HG03575 (cell line): ENCODE results near the gene MAP4K5.
A peak's percentile ranks its signal among the peaks of the same experiment; 100 is the strongest.
"Not testable (repeated sequence)": the region's sequence is repeated elsewhere in the genome, so short reads cannot be mapped to it uniquely, and the experiment has no call there.

ENCODE experiments used
- ATAC-seq: cut with Tn5 transposase; IDR thresholded peaks from one replicate; pipeline ENCODE4 v1.9.1; 2021; ENCODE audit not compliant: unreplicated experiment, insufficient number of reproducible peaks, low FRiP score; ENCODE audit errors: extremely low read depth

Gene MAP4K5

DNA sequence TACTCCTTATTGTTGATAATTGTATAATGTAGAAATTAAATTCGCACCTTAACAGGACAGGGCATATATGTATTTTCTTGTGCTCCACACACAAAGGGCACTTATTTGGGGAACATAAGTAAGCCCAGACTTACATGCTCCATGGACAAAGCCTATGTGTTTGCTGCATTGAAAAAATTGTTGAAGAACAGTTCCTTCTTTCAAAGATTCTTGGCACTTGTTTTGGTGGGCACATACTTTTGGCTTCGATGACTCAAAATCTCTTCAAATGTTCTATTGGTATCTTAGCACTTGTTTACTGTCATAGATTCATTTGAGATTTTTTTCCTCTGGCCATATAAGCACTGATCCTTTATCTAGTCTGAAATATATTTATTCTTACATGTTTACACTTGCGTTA lies 1.4 kb upstream of the MAP4K5 start:
- ATAC-seq, result no peak

DNA sequence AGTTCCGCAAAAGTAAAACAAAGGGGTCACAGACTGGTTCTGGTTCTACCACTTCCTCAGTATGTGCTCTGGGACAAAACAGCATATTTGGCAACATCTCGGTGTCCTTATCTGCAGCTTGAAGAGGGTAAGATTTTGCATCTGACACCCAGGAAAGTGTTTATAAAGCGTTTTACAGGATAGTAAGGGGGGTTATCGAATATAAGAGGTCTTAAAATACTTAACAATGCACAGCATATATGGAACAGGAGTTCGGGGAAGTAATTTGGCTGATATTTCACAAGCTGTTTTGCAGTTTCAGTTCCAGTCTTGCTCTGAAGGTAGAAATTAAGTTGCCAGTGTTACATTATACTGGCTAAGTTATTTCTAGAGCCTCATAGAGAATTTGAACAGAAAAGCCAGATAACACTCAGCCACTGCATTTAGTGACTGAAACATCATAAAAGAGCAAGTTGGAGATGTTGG lies 904 bp upstream of the MAP4K5 start:
- ATAC-seq, result no peak

DNA sequence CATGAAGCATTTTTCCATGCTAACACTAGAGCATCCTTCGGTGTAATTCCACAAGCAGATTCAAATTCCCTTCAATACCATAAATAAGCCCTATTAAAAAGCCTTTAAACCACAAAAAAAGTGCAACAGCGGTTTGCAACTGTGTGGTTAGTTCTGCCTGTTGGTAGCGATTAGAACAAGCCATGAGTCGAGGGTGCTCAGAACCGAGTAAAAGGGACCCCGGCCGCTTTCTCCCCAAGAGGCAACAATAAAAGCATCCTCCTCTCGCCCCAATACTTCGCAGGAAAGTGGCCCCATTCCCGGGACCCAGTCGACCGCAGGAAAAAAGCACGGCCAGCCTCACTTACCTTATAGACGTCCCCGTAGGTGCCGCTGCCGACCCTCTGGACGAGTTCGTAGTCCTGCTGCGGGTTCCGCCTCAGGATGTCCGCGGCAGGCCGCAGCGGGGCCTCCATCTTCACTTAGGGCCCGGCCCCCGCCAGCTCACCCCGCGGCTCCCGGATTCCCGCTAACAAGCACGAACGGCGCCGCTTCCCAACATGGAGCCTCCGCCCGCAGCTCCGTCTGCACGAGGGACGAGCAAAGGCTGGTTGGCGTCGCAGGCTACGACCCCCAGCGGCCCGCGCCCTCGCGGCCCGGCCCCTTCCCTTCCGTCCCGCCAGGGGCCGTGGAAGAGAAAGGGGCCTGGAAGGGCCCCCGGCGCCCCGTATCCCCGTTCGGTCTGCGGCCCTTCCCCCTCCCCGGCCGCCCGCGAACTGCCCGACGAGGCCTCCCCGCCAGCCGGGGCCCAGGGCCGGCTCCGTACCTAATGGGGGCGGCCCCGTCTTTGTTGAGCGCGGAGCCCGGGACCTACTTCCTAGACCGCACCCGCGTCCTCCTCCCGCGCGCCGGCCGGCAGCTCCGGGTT lies 521 bp downstream of the MAP4K5 start:
- ATAC-seq, result peak; percentile 12

DNA sequence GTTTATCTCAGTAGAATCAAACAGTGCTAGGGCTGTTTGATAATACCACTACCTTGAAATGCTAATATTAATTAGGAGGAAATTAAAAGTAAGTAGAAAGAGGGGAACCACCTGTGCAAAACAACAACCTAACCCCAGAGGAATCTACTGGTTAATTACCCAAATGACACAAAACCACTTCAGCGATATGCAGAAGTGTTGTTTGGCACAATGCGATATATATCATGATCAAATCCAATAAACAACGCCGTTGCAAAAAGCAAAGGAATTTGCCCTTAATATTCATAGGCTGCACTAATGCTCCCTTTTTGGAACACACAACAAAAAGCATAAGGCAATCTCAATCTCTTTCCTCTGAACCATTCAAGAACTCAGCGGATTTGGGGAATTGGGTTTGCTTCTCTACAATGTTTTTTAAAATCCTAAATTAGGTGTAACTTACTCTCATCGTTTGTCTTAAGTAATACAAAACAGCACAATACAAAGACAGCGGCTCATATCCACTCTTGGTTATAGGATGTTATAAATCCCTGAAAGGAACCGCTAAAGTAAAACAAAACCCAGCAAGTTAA lies 1.5 kb downstream of the MAP4K5 start:
- no peak for ATAC-seq

DNA sequence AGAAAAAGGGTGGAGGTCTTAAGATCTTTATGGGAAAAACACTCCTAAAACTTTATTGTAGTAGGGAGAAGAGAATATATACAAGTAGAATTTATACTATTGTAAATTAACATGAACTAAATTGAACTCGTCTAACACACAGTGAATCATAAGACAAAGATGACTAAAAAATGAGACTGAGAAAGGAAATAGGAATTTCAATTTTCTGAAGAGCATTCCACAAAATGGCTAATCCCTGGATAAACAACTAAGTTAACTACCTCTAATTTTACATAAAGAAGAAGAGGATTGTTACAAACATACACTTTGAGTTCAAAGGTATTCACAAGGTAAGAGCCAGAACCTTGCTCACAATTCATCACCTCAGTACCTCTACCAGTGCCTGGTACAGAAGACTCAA lies 2.0 kb downstream of the MAP4K5 start:
- no peak for ATAC-seq

DNA sequence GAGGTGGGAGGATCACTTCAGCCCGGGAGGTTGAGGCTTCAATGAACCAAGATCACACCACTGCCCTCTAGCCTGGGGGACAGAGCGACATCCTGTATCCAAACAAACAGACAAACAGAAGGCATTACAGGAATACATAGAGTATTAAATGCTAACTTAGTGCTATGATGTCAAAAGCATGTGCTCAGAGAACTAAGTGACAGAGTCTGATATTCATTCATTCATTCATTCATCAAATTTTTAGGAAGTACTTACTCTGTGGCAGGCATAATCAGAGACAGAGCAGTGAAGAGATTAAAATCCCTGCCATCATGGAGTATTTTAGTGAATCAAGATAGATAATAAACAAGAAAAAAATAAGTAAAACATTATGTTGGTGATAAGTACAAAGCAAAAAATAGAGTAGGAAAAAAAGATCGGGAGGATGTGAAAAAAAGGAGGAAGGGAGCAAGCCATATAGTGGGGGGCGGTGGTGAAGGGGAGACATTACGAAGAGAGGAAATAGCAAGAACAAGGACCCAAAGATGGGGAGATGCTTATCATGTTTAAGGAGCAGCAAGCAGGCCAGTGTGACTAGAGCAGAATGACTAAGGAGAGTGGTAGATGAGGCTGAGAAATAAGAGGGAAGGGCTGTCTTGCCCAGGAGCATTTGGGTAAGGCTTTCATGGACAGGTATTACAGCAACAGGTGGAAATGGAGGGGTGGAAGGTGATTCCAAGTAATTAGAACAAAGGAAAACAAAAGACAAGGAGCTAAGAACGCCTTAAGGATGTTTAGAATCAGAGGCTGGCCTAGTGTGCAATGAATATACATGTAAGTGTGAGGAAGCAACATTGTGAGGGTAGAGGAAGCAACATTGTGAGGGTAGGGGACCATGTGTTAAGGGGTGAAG lies 2.8 kb downstream of the MAP4K5 start:
- no peak for ATAC-seq

DNA sequence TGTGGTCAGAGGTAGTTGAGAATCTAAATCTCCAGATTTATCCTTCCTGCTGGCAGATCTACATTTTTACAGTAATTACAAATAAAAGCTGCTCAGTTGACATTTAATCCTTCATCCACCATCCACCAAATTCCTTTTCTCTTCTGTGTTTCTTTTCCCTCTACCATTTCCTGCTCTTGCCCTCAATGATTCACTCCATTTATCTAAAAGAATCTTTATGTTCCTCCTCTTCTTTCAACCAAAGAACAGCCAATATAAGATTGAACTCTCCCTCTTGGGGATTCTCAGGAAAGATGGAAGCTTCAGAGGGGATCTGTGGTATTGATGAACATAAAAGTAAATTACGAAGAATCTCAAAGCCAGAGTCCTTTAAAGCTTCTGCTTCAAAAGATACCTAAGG lies 4.4 kb downstream of the MAP4K5 start:
- ATAC-seq, result no peak

DNA sequence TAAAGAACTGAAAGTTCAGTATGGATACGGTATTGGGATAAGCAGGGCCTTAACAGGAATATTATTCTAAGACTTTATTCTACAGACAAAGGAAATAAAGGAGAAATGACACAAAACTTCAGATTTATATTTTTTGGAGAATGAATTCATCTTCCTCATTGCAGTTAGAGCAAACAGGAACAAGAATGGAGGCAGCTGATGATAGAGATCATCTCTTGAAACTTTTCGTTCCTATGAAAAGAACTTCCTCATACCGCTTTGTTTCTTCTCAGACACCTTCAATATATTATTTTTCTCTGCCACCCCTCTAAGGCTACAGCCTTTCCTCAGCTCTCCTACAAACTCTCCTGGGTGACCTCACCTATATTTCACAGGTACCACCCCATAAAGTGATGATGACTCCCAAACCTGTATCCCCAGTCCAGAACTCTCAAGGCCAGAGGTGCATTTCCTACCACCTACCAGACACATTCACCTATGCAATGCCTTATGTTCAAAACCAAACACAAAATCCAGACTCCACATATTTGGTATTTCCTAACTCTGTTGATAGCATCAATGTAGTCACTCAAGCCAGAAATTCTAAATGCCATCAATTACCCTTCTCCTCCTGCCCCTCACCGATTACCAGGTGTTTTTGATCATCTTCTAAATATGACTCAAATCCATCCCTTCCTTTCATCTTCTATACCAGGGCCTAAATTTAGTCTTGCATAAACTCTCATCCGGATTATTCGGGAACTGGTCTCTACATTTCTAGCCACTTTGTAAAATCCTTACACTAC lies 7.4 kb downstream of the MAP4K5 start:
- no peak for ATAC-seq

DNA sequence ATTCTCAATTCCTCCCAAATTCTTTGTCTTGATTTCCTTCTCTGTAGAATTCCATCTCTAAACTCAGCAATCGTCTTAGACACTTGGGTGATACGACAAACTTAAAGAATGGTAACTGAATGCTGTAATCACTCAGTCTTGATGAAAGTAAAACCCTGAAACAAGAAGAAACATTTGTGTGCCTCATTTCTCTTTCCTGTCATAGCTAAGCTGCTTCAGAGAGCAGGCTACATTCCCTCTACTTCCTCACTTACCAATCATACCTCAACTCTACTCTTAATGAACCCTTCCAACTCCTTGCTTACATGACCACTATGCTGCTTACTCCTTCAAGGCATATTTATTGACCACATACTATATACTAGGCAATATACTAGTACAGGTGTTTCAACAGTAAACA lies 8.3 kb downstream of the MAP4K5 start:
- no peak for ATAC-seq

DNA sequence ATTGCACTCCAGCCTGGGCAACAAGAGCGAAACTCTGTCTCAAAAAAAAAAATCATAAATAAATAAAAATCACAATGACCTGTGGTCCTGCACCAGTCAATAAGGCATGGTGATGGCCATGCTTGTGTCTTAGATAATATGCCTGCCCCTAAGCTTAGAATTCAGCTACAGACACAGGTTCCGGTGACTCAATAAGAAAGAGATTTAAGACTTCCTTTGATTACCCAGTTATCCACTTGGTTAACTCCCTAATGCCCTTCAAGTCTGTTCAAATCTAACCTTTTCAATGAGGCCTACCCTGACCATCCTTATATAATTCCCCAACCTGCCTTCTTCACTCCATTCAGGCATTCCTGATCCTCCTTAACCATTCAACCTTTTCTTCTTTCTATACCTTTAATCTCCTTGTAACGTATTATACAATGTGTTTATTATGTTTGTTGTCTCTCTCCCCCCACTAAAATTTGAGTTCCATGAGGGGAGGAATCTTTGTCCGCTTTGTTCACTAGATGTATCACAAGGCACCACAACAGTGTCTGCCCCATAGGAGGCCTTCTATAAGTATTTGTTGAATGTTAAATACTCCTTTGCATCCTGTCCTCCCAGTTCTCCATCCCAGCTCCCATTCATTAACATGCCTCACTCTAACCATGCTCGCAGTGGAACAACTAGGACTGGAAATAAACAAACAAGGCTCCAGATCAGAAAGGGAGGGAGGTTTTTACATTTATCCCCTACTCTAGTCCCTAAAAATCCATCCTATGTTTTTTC lies 8.9 kb downstream of the MAP4K5 start:
- no peak for ATAC-seq

DNA sequence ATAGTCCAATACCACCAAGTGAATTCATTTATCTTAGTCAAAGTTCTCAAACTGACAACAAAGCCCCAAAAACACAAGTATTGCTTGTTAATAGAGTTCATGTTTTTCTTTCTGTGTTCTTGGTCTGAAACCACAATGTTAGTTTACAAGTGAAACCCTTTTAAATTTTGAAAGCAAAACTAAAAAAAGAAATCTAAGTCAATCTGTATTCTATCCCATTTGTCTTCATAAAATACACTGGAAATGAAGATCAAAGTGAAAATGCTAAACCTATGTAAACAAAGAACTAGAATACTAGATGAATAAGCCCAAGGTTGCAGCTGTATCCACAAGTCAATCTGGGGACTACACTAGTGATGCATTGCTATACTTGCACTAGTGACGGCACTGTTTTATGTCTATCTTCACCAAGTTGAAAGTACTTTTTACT lies 10.4 kb downstream of the MAP4K5 start:
- peak; percentile 39 for ATAC-seq

DNA sequence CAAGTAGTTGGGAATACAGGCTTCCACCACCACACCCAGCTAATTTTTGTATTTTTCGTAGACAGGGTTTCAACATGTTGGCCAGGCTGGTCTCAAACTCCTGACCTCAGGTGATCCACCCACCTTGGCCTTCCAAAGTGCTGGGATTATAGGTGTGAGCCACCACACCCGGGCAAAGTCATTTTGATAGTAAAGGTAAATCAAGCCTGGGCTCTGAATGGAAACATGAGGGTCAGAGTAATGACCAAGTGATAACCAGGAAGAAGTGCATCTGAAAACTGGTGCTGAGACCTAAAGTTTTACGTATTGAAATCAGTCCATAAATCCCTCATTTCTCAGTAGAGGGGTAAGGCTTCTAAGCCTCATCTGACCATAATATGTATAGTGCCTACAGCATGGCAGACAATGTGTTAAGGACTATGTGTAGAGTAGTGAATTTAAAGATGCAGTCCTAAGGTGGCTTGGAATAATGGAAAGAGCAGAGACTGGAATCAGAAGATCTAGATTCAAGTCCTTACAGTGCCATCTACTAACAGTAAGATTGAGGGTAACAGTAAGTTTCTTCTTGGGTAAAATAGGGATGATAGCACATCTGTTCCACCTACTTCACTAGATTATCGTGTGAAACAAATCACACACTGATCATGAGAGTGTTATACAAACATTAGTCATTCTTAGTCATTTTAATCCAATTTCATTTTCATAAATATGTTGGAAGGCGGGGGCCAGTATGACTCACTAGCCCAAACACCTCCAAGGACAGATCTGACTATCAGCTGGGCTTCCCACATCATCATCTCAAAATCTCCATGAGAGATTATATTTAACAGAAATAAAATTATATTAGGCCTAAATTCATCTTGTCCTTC lies 11.2 kb downstream of the MAP4K5 start:
- ATAC-seq, result peak; percentile 39

DNA sequence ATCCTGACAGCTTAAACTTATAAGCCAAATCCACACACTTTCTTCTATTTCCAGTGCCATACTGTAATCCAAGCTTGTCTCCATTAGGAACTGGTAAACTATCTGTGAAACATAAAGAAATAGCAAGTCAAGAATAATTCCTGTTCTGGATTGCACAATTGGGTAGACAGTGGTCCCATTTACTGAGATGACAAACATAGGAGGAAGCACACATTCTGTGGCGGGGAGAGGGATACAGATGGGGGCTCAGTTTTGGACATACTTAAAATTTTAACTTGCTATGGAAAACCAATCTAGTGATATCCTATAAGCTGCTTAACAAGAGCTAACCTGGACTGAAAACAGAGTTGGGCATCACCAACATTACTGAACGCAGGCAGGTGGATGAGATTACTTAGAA lies 16.3 kb downstream of the MAP4K5 start:
- no peak for ATAC-seq

DNA sequence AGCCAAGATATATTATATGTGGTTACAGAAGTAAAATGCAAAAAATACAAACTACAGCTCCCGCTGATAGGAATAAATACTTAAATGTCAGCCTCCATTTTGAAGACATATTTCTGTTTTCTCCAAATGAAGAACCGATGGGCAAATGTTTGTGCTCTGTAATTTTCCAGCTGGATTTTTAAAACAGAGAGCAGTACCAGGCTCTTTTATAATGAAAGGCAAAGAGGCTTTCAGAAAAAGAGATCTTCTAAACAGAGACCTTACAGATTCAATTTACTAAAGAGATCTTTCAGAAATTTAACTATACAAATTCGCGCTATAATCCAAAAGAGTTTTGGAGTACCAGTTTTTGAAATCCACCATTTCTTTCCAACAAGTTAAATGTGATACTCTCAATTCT lies 19.9 kb downstream of the MAP4K5 start:
- no peak for ATAC-seq

DNA sequence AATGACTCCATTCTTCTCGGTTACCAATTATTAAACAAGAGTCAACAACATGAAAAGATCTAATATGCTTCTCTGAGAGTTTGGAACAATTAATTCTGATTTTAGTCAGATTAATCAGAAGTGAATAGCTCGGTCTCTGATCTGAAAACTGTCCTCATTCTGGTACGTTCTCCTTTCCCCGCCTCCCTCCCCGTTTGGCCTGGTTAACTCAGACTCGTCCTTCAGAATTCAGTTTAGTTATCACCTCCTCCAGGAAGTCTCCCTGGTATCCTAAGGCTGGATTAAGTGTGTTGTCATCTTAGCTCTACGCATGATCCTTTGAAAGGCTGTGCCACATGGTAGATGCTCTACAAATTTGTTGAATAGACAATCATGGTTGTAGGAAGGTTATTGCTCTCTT lies 22.2 kb downstream of the MAP4K5 start:
- no peak for ATAC-seq

DNA sequence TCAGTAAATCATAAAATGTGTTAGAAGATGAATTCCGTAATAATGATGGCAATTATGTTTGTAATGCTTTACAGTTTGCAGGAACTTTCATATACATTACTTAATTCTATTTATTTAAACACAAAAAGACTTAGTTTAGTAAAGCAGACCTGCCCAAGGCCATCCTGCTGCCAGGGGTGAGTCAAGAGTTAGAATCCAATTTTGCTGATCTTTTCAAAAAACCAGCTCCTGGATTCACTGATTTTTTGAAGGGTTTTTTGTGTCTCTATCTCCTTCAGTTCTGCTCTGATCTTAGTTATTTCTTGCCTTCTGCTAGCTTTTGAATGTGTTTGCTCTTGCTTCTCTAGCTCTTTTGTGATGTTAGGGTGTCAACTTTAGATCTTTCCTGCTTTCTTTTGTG lies 25.3 kb downstream of the MAP4K5 start:
- ATAC-seq, result not testable (repeated sequence)

DNA sequence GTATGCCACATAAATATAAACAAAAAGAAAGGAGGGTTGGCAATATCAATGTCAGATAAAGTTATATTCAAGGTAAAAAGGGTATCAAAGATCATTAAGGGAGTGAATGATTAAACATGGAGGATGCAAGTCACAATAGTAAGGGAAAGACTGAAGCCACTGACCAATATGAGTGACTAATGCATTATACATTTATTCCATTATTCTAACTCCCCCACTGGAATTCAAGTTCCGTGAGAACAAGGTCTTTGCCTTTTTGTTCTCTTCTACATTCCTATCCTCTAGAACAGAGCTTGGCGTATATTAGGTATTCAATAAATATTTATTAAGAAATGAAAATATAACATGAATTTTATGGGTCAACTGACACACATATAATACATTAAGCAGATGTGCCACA lies 30.7 kb downstream of the MAP4K5 start:
- no peak for ATAC-seq
